ENCODE results near the gene SPRED2.

DNA sequence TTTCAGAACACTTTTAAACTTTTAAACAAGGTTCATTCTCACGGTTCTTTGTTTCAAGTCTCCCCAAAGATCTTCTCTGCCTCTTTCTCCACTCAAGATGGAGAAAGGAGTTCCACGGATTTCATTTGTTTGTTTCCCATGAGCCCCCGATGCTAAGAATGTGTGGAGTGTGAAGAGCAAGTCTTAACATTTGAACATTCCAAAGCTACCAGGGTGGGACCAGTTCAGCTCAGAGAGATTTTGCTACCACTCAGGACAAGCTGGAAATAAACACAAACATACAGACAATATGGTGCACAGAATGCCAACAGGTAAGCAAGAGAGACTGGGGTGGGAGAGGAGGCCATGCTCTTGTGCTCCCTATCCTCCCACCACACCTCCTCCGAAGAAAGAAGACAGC, 56.7 kb downstream of the SPRED2 start:
- TF ChIP-seq, protein P1, sequence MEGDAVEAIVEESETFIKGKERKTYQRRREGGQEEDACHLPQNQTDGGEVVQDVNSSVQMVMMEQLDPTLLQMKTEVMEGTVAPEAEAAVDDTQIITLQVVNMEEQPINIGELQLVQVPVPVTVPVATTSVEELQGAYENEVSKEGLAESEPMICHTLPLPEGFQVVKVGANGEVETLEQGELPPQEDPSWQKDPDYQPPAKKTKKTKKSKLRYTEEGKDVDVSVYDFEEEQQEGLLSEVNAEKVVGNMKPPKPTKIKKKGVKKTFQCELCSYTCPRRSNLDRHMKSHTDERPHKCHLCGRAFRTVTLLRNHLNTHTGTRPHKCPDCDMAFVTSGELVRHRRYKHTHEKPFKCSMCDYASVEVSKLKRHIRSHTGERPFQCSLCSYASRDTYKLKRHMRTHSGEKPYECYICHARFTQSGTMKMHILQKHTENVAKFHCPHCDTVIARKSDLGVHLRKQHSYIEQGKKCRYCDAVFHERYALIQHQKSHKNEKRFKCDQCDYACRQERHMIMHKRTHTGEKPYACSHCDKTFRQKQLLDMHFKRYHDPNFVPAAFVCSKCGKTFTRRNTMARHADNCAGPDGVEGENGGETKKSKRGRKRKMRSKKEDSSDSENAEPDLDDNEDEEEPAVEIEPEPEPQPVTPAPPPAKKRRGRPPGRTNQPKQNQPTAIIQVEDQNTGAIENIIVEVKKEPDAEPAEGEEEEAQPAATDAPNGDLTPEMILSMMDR (IDR thresholded peaks at IDR 0.05), result no peak
- TF ChIP-seq POLR2A (IDR thresholded peaks at IDR 0.05), result no peak

Measured in testis (tissue), 2 donors.